Nephron progenitor cell (in vitro differentiated cells): ENCODE results near the gene BEND5.
A peak's percentile ranks its signal among the peaks of the same experiment; 100 is the strongest.

Source experiments
- DNase-seq: peaks from one replicate; pipeline ENCODE4 v3.0.0; 2021
- H3K27ac Mint-ChIP-seq: 2 replicates; pipeline ENCODE4 v1.8.0; 2021; ENCODE audit warnings: mild to moderate bottlenecking, moderate library complexity, mixed read lengths
- H3K27me3 Mint-ChIP-seq: 2 replicates; pipeline ENCODE4 v1.8.0; 2021; ENCODE audit warnings: mild to moderate bottlenecking, low read depth, mixed read lengths; ENCODE audit not compliant: poor library complexity
- H3K36me3 Mint-ChIP-seq: 2 replicates; pipeline ENCODE4 v1.8.0; 2021; ENCODE audit warnings: low read depth, mixed read lengths
- H3K4me1 Mint-ChIP-seq: 2 replicates; pipeline ENCODE4 v1.8.0; 2021; ENCODE audit warnings: mixed read lengths
- H3K4me3 Mint-ChIP-seq: 2 replicates; pipeline ENCODE4 v1.8.0; 2021; ENCODE audit warnings: mild to moderate bottlenecking, moderate library complexity, mixed read lengths
- H3K9me3 Mint-ChIP-seq: 2 replicates; pipeline ENCODE4 v1.8.0; 2021; ENCODE audit warnings: mild to moderate bottlenecking, moderate library complexity, mixed read lengths
- CTCF ChIP-seq: fragments of 200-600 bp; sonication (generic); IDR thresholded peaks from 2 replicates; pipeline ENCODE4 v1.5.0; 2021; ENCODE audit warnings: antibody characterized with exemption

Gene BEND5

GRCh38 chr1:48761411-48761810, 15.3 kb downstream of the BEND5 start:
- H3K9me3 Mint-ChIP-seq = no peaks in the 10 kb centered on the region
- TF ChIP-seq CTCF = no peak
- H3K4me1 Mint-ChIP-seq = no peaks in the 10 kb centered on the region
- peaks cover 2% of the 10 kb centered on the region for H3K27me3 Mint-ChIP-seq
- H3K4me3 Mint-ChIP-seq = no peak overlapping the region
- no peak for DNase-seq
- H3K36me3 Mint-ChIP-seq = peaks cover 74% of the 10 kb centered on the region
- peak overlapping the region; percentile 26 for H3K27ac Mint-ChIP-seq

GRCh38 chr1:48760857-48761256, 15.8 kb downstream of the BEND5 start:
- H3K27me3 Mint-ChIP-seq = peaks cover 2% of the 10 kb centered on the region
- no peak for DNase-seq
- no peak overlapping the region for H3K4me3 Mint-ChIP-seq
- H3K36me3 Mint-ChIP-seq = peaks cover 73% of the 10 kb centered on the region
- H3K27ac Mint-ChIP-seq = no peak overlapping the region
- no peak for TF ChIP-seq CTCF
- no peaks in the 10 kb centered on the region for H3K4me1 Mint-ChIP-seq
- no peaks in the 10 kb centered on the region for H3K9me3 Mint-ChIP-seq

GRCh38 chr1:48758976-48759375, 17.7 kb downstream of the BEND5 start:
- peaks cover under 1% of the 10 kb centered on the region for H3K4me1 Mint-ChIP-seq
- peaks cover 75% of the 10 kb centered on the region for H3K36me3 Mint-ChIP-seq
- no peak overlapping the region for H3K4me3 Mint-ChIP-seq
- DNase-seq = no peak
- H3K27ac Mint-ChIP-seq = no peak overlapping the region
- TF ChIP-seq CTCF = no peak
- no peaks in the 10 kb centered on the region for H3K9me3 Mint-ChIP-seq
- peaks cover 2% of the 10 kb centered on the region for H3K27me3 Mint-ChIP-seq

GRCh38 chr1:48757363-48757762, 19.3 kb downstream of the BEND5 start:
- H3K9me3 Mint-ChIP-seq = no peaks in the 10 kb centered on the region
- H3K27ac Mint-ChIP-seq = no peak overlapping the region
- peaks cover 6% of the 10 kb centered on the region for H3K4me1 Mint-ChIP-seq
- no peaks in the 10 kb centered on the region for H3K27me3 Mint-ChIP-seq
- no peak for TF ChIP-seq CTCF
- no peak for DNase-seq
- peaks cover 76% of the 10 kb centered on the region for H3K36me3 Mint-ChIP-seq
- no peak overlapping the region for H3K4me3 Mint-ChIP-seq

GRCh38 chr1:48756683-48757316, 19.9 kb downstream of the BEND5 start:
- Mint-ChIP-seq H3K27me3 (no peaks in the 10 kb centered on the region), H3K27ac (no peak overlapping the region), H3K9me3 (no peaks in the 10 kb centered on the region), H3K4me1 (peaks cover 6% of the 10 kb centered on the region), H3K36me3 (peaks cover 75% of the 10 kb centered on the region), H3K4me3 (no peak overlapping the region)
- no peak for TF ChIP-seq CTCF
- no peak for DNase-seq

- peaks cover 67% of the 10 kb centered on the region for H3K36me3 Mint-ChIP-seq
- DNase-seq = no peak
Measured at GRCh38 chr1:48753293-48753692, 23.4 kb downstream of the BEND5 start.

More at GRCh38 chr1:48753293-48753692, 23.4 kb downstream of the BEND5 start:
- no peak overlapping the region for H3K4me3 Mint-ChIP-seq
- TF ChIP-seq CTCF = no peak
- H3K27ac Mint-ChIP-seq = no peak overlapping the region
- H3K27me3 Mint-ChIP-seq = no peaks in the 10 kb centered on the region
- H3K4me1 Mint-ChIP-seq = peaks cover 25% of the 10 kb centered on the region
- H3K9me3 Mint-ChIP-seq = no peaks in the 10 kb centered on the region
